COLO668 (cell line): Measurements from ENCODE around the gene STX10.
A peak's percentile ranks its signal among the peaks of the same experiment; 100 is the strongest.
"Not testable (repeated sequence)": the region's sequence is repeated elsewhere in the genome, so short reads cannot be mapped to it uniquely, and the experiment has no call there.

Experiments
- DNase-seq: peaks from one replicate; lab custom pipeline; 2025; ENCODE audit not compliant: unreplicated experiment; lab: John Stamatoyannopoulos, UW

The STX10 gene

DNA sequence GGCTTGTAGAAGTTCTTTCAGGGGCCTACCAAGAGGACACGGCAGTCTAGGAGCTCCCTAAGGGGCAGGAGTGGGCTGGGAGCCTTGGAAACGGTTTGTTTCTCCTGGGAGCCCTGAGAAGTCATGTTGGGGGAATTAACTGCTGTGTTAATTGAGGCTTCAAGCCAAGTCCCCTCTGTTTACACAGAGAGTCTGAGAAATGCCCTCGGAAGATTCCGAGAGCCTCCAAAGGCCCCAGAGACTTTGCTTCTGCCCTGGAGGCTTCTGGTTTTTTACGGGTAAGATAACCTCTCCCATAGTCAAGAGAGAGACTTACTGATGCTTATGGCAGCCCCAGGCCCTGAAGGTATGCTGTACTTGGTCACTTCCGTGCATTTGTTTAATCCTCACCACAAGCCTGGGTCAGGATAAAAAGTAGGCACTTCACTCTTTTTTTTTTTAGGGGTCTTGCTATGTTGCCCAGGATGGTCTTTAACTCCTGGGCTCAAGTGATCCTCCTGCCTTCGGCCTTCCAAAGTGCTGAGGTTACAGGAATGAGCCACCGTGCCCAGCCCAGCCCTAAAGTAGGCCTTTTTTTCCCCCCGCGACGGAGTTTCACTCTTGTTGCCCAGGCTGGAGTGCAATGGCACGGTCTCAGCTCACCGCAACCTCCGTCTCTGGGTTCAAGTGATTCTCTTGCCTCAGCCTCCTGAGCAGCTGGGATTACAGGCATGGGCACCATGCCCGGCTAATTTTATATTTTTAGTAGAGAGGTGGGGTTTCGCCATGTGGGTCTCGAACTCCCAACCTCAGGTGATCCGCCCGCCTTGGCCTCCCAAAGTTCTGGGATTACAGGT lies 15.2 kb upstream of the STX10 start:
- DNase-seq = no peak

DNA sequence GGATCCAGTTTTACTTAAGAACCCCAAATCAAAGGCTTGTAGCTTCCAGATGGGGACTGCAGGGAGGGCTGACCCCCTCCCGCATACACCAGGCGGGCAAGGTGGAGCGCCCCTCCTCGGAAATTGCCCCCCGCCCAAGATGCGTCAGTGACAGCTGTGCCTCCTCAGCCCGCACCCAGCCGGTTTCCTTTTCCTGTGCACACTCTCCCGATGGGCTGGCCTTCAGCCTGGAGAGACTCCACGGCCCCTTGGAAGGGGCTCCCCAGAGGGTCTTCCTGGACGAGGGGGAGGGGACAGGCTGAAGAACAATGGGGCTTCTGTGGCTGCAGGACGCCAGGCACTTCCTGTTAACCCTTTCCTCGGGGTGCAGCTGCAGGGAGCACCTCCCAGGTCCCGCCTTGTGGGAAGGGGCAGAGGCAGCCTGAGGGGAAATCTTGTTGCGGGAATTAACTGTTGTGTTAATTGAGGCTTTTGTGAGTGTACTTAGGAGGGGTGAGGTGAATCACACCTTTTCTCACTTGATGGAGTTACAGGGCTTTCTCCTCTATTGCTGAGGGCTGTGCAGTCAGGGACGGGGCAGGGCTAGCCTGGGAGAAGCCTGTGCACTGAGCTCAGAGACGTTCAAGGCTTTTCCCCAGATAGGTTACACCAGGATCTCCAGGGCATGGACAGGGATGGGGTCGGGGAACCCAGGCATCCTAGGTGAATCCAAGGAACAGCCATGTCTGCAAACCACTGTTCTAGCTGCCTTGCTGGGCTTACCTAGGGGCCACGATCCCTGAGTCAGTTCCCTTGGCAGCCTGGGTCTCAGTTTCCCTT lies 14.4 kb upstream of the STX10 start:
- DNase-seq = peak; percentile 65

DNA sequence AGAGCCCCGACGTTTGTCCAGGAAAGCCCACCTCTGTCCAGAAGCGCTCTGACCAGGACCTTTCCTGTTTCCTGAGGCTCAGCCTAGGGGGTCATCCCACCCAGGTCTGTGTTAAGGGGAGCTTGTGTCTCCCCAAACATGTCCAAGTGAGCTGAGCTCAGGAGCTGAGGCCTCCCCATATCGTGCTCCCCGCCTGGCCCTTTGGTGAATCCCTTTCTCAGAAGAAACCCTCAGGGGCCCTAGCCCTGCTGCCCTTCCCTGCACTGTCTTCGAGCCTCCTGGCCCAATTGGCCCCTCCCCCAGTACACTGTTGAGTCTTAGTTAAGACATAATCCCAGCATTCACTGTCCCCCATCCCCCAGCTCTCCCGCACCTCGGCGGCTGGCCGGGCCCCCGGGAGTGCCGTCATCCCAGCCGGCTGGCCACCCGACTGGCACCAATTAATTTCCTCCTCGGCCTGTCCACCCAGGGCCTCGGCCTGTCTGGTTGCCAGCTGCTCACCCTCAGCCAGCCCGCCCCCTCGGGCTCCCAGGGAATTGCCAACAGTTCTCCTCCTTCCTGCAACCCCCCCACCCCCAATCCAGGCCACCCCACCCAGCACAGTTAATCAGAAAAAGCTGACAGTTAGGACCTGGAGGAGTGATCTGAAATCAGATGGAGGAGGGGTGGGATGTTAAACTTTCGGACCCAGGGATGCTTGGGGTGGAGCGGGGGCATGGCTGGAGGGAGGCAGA lies 13.6 kb upstream of the STX10 start:
- peak; percentile 75 for DNase-seq

DNA sequence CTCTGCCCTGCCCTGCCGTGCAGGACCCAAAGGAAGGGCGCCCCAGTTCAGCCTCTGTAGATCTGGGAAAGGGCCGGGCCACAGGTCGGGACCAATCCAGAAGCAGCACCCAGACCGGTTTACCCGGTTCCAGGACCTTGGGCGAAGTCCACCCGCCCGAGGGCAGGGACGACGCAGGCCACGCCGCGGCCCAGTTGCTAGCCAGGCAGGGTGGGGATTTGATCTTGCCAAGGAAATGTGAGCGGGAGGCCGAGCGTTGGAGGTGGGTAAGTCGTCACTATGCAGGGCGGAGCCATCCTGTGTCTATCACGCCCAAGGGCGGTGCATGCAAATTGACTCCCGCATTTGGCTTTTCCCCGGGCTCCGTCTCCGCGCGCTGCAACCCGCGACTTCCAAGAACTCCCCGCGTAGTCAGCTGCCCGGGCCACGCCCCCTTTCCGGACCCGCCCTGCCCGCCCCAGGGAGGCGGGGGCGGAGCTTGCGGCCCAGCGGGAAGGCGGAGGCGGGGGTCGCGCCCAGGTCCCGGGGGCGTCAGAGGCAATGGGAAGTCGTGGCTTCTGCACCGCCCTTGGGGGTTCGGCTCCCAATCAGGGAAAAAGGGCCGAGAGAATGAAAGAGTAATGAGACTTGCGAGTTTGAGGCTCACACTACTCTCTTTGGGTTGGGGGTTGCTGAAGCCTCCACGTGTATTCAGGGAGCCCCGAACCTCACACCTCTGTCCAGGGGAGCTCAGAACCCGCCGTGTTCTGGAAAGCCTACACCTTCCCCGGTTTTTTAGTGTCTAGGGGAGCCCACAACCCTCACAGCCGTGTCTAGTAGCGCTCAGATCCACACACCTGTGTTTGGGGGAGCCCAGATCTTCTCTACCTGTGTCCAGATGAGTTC lies 12.8 kb upstream of the STX10 start:
- DNase-seq = peak; percentile 96

DNA sequence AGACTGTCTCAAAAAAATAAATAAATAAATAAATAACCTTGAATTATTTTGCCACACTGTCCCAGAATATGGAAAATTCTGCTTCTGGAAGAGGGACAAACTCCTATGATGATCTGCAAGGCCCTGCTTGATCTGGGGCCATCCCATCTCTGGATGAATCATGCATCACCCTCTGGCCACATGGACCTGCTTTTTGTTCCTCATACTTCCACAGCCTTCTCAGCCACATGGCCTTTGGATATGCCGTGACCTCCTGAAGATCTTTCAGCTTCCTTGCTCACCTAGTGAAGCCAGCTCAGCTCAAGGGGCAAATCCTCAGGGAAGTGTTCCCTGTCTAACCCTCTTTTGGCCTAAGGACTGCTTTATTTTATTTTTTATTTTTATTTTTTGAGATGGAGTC lies 10.4 kb upstream of the STX10 start:
- DNase-seq = no peak

DNA sequence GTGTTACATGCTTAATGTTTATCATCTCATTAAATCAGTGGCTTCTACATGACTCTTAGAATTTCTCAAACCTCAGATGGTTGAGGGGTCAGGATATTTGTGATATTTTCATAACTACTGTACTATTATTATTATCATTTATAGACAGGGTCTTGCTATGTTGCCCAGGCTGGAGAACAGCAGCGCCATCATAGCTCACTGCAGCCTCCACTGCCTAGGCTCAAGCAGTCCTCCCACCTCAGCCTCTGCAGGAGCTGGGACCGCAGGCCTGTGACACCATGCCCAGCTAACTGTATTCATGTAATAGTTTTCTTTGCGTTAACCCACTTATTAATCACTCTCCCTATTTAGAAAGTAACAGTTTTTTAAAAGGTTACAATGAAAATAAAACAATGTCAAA lies 9.5 kb upstream of the STX10 start:
- DNase-seq = no peak

DNA sequence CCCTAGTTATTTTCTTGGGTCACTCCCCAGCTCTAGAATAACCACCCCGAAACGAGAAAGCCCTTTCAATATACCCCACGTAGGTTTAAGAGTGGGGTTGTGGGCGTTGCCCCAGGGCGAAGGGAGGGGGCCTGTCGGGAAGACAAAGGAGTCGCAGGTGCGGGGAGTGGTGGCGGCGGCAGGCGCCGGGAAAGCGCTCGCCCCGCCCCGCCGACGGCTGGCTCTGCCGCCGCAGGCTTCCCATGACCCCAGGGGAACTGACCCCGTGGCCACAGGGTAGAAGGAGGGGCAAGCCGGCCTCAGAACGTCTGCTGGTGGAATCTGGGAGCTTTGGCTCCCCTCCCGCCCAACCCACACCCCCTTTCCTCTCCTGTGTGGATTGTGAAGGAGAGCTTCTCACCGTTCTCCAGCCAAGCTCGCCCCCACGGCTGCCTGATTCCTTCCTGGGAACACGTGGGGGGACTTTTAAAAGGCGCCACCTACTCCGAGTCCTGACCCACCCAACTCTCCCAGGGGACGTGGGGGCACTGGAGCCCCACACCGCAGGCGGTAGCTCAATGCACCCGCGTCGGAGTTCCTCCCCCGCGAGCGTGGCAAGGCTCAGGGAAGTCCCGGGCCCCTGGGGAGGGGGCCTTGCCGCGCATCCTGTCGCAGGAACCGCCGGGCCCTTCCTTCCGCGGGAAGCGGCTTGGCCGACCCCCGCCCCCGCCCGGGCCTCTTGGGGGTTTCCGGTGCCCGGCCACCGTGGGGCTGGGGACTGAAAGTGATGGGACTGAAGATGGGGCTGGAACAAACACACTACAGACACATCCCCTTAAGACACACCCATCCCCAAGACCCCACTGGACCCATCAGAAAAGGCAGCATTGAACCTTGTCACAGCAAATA lies 5.5 kb upstream of the STX10 start:
- DNase-seq = peak; percentile 85

- DNase-seq = peak; percentile 95
Observed at GRCh38 chr19:13154911-13155471, 4.8 kb upstream of the STX10 start.

- peak; percentile 84 for DNase-seq
Observed at GRCh38 chr19:13154241-13154778, 4.1 kb upstream of the STX10 start.

GRCh38 chr19:13153569-13154240 lies 3.5 kb upstream of the STX10 start:
- DNase-seq = peak; percentile 70

- peak; percentile 93 for DNase-seq
Observed at GRCh38 chr19:13152974-13153568, 2.9 kb upstream of the STX10 start.

DNA sequence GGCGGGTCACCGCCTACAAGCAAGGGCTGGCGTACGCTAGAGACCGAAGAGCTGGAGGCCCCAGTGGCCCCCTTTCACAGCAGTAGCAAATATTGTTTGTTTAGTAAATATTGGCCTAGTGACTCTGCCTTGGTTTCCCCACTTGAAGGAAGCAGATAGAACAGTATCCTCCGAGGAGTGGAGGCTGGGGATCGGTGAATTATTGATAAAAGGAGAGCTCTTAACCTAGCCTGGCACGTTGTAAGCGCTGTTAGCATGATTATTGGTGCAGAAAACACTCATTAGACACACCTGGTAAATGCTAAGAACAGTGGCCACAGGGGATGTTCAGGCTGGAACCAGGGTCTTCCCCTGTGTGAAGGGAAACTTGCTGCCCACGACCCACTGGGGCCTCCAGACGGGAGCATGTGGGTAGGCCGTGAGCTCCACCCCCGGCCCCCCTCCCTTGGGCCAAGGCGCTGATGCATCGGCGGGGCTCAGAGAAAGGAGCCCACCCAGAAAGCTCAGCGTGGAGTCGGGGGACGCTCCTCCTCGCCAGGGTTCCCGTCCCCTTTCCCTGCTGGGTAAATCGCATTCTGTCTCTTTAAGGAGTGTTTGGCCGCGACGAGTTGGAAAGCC lies 2.3 kb upstream of the STX10 start:
- no peak for DNase-seq

- peak; percentile 96 for DNase-seq
Observed at GRCh38 chr19:13151605-13152355, 1.6 kb upstream of the STX10 start.

- DNase-seq = no peak
Observed at GRCh38 chr19:13150931-13151604, 893 bp upstream of the STX10 start.

DNA sequence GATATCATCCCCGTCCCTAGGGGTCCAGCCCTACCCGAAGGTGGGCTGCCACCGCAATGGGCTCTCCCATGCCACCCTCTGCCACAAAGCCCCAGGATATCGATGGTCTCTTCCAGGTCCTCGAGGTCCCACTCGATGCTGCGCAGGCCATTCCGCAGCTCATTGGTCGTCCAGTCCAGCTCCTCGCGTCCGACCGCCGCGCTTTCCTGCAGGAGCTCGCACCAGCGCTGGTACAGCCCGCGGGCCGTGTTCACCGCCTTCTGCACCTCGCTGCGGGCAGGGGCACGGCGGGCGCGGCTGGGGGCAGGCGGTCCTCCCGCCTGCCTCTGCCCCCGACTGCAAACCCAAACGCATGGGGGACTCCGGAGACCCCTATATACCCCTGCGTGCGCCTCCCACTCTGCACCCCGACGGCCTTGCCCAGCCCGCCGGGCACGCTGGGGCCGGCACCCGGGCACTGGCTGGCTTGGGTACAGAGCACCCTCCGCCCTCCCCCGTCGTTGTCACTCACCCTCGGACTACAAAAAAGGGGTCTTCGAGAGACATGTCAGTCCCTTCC lies 468 bp downstream of the STX10 start:
- DNase-seq = peak; percentile 66

DNA sequence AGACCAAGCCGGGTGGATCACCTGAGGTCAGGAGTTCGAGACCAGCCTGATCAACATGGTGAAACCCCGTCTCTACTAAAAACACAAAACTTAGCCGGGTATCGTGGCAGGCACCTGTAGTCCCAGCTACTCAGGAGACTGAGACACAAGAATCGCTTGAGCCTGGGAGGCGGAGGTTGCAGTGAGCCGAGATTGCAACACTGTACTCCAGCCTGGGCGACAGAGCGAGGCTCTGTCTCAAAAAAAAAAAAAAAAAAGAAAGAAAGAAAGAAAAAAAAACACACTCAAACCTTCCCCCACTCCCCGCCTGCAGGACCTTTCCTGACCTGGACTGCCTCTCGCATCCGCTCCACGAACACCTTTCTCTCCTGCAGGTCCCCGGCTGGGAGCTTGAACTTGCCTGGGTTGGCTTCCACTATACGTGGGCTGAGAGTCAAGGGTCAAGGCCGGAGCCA lies 975 bp downstream of the STX10 start:
- not testable (repeated sequence) for DNase-seq
